Measurements from ENCODE around the gene TNFSF12.

DNA sequence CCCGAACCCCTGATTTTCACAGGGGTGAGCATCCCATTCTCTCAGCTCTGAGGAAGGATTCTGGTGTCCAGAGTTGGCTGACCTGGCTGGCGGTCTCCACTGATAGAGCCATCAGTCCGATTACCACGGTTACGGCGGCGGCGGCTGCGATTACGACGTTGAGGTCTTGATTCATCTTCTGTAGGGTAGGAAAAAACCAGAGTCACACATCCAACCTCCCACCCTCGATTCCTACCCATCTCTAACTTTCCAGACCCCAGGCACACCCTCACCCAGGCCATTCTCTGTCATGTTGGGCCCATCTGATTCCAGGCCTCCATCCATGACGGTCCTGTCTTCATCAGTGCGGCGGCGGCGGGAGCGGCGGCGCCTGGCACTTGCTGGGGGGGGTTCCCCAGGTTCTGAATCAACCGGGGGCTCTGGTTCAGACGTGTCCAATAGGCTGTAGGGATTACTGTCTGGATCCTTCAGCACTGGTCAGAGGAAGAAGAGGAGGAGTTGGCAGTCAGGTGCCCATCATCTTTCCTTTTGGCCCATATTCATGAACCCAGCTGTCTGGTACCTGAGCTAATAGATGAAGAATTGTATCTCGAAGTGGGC lies 43.7 kb downstream of the TNFSF12 start:
- TF ChIP-seq EZH2 (IDR thresholded peaks at IDR 0.05; ENCODE audit: insufficient read depth, low read length) (no peak), CTCF (IDR thresholded peaks at IDR 0.05; ENCODE audit: insufficient read depth, low read depth, low read length) (no peak)
